HepG2 (cell line): ENCODE measurements around the gene GLO1. TPM values are rescaled to one million over a fixed set of nuclear protein-coding genes. Genes with fewer than 3 reads are reported as not detected.

Experiments used
- ATAC-seq: fragments of 200-7000 bp; cut with Tn5 transposase; 3 replicates; pipeline ENCODE4 v1.9.1; 2020; ENCODE audit warnings: mild to moderate bottlenecking, moderate library complexity
- BruUV-seq: library from RNA; stranded (reverse); fragments of 400-500 nt; replicated peaks from 2 replicates; lab custom pipeline; 2021; lab: Mats Ljungman, UMichigan
- CTCF ChIA-PET: fragments of 300-600 bp; formaldehyde crosslinking; extraction: SDS; loops from one replicate; lab custom pipeline; 2021; ENCODE audit warnings: low total read pairs, inconsistent platforms, low intra/inter-chr PET ratio; lab: Yijun Ruan, JAX
- POLR2A ChIA-PET: fragments of 350-600 bp; sonication (Branson Sonifier 250); formaldehyde crosslinking; loops from one replicate; lab custom pipeline; 2020; ENCODE audit warnings: antibody characterized with exemption, inconsistent platforms; lab: Yijun Ruan, JAX
- DNase-seq: peaks from one replicate; pipeline ENCODE4 v3.0.0-alpha.2; 2015; ENCODE audit warnings: low spot score
- FAIRE-seq: peaks from 3 replicates; lab custom pipeline; 2011; peaks lifted over from hg19 to GRCh38; lab: Jason Lieb, UNC
- H2AFZ ChIP-seq: one replicate; pipeline ENCODE4 v1.6.1; 2011; ENCODE audit warnings: low read length, inconsistent platforms
- H3K27ac ChIP-seq: fragments of 300-600 bp; 3 replicates; pipeline ENCODE4 v1.8.0; 2011; ENCODE audit warnings: mixed run types, mild to moderate bottlenecking, mixed read lengths, low read length, inconsistent platforms; ENCODE audit not compliant: insufficient read depth; ENCODE audit errors: extremely low read length
- H3K27me3 ChIP-seq, 2 experiments: fragments of 200-600 bp in 1 of 2; 2 replicates in 1 of 2; 3 replicates in 1 of 2; pipeline versions ENCODE4 v1.6.0 to v1.8.0; 2011; ENCODE audit warnings: low read length in 2 of 2, mild to moderate bottlenecking in 2 of 2, moderate library complexity in 2 of 2, inconsistent platforms in 1 of 2; ENCODE audit not compliant: insufficient read depth in 2 of 2, control insufficient read depth in 1 of 2
- H3K36me3 ChIP-seq, 2 experiments: fragments of 200-600 bp in 1 of 2; replicated peaks in 1 of 2; 2 replicates in 1 of 2; 3 replicates in 1 of 2; pipeline versions ENCODE4 v1.5.1 to v1.8.0; 2011; ENCODE audit warnings: low read length in 2 of 2, inconsistent platforms in 1 of 2; ENCODE audit not compliant: insufficient read depth in 2 of 2, control insufficient read depth in 1 of 2
- H3K4me1 ChIP-seq: 2 replicates; pipeline ENCODE4 v1.5.1; 2012; ENCODE audit warnings: low read length, inconsistent platforms; ENCODE audit not compliant: insufficient read depth
- H3K4me2 ChIP-seq: 2 replicates; pipeline ENCODE4 v1.6.0; 2011; ENCODE audit warnings: low read depth, low read length, inconsistent platforms
- H3K4me3 ChIP-seq, 3 experiments: fragments of 200-600 bp in 1 of 3; sonication (generic), shearing (Covaris generic) in 1 of 3; replicated peaks in 1 of 3; 2 replicates each; pipeline ENCODE4 v1.5.1; 2011 to 2016; ENCODE audit warnings: low read length in 3 of 3, inconsistent platforms in 2 of 3, low read depth in 2 of 3, mild to moderate bottlenecking in 2 of 3, control low read depth in 1 of 3, mixed read lengths in 1 of 3; ENCODE audit not compliant: insufficient read depth in 1 of 3
- H3K79me2 ChIP-seq: one replicate; pipeline ENCODE4 v1.6.1; 2011; ENCODE audit warnings: low read length, inconsistent platforms; ENCODE audit not compliant: insufficient read depth
- H3K9ac ChIP-seq: 2 replicates; pipeline ENCODE4 v1.6.0; 2011; ENCODE audit warnings: mild to moderate bottlenecking, low read depth, low read length, inconsistent platforms; ENCODE audit not compliant: insufficient read depth
- H3K9me3 ChIP-seq: 2 replicates; pipeline ENCODE4 v1.5.1; 2012; ENCODE audit warnings: mild to moderate bottlenecking, low read length
- H4K20me1 ChIP-seq: 2 replicates; pipeline ENCODE4 v1.6.0; 2011; ENCODE audit warnings: inconsistent platforms, mild to moderate bottlenecking, low read length, moderate library complexity; ENCODE audit not compliant: insufficient read depth
- CHCHD3 ChIP-seq: sonication (generic); formaldehyde crosslinking; IDR thresholded peaks from 2 replicates; pipeline ENCODE4 v1.8.0; 2022; ENCODE audit warnings: mild to moderate bottlenecking, missing genetic modification reagents, moderate library complexity
- WGBS: methylation state at CpG from one replicate; pipeline ENCODE4 v1.1.6; 2017; ENCODE audit warnings: low lambda C conversion rate; 5-methylcytosine and 5-hydroxymethylcytosine counted together
- in situ Hi-C: cut with HindIII; loops from 2 replicates; pipeline ENCODE4 v1.10.0; 2017; ENCODE audit warnings: low pct_unique_long_range_greater_than_20kb; ENCODE audit not compliant: extremely low pct_ligation_motif_present
- intact Hi-C: fragments of 100-400 bp; cut with micrococcal nuclease; formaldehyde crosslinking; loops from one replicate; pipeline ENCODE4 v1.10.0; 2022; ENCODE audit not compliant: unreplicated experiment
- polyA plus RNA-seq, 8 experiments: library from polyadenylated mRNA; depleted of rRNA in 3 of 8; stranded (reverse) in 7 of 8; unstranded in 1 of 8; fragments of >200 nt; fragmentation: Illumina TruSeq in 4 of 8; extraction: Trizol in 4 of 8; gene quantifications; 2 replicates each; pipeline versions ENCODE4 v1.2.1 to v1.2.3, GENCODE V29; 2011 to 2016; ENCODE audit warnings: low read depth in 4 of 8, missing spikeins in 1 of 8, mixed read lengths in 1 of 8; ENCODE audit not compliant: insufficient read depth in 1 of 8
- total RNA-seq, 5 experiments: library from RNA; depleted of rRNA; stranded (reverse); fragments of >200 nt; fragmentation: Illumina TruSeq; extraction: Trizol; gene quantifications; 2 replicates each; pipeline ENCODE4 v1.2.3, GENCODE V29; 2016; ENCODE audit warnings: low read depth in 1 of 5
- TF ChIP-seq, protein P1 (sequence below): sonication (generic); formaldehyde crosslinking; conservative IDR thresholded peaks from 2 replicates; pipeline ENCODE4 v1.8.0; 2022; ENCODE audit warnings: mild to moderate bottlenecking, moderate library complexity, missing genetic modification reagents
- TF ChIP-seq, protein P2 (sequence below): sonication (generic); formaldehyde crosslinking; IDR thresholded peaks from 2 replicates; pipeline ENCODE4 v1.4.0; 2020; ENCODE audit warnings: missing genetic modification reagents
- TF ChIP-seq, protein P3 (sequence below): sonication (generic); formaldehyde crosslinking; IDR thresholded peaks from 2 replicates; pipeline ENCODE4 v1.4.0; 2020; ENCODE audit warnings: missing genetic modification reagents
- TF ChIP-seq, protein P4 (sequence below): sonication (generic); formaldehyde crosslinking; IDR thresholded peaks from 2 replicates; pipeline ENCODE4 v1.8.0; 2022; ENCODE audit warnings: low read depth, missing genetic modification reagents

Gene GLO1
- total and polyA plus RNA-seq, 2 of the 13 experiments (the other 11 are each of a cell fraction or from before 2014, with no cell fraction given), result 77.1 to 177 TPM

DNA sequence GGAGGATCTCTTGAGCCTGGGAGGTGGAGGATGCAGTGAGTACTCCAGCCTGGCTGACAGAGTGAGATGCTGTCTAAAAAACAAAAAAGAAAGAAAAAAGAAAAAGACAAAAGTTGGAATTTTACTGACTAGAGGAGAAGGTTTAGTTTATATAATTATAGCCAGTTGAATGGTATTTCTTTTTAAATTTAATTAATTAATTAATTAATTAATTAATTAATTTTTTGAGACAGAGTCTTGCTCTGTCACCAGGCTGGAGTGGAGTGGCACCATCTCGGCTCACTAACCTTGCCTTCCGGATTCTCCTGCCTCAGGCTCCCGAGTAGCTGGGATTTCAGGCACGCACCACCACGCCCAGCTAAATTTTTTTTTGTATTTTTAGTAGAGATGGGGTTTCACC is 20.8 kb upstream of the GLO1 start:
- Histone ChIP-seq H3K4me1 (peaks cover 6% of the 10 kb centered on the region; the same call in 1 of the 2 replicates), H3K9me3 (no peaks in the 10 kb centered on the region), H3K4me3 (no peak overlapping the region), H3K27me3 (no peaks in the 10 kb centered on the region), H4K20me1 (no peaks in the 10 kb centered on the region), H3K4me2 (no peak overlapping the region), H3K27ac (no peak overlapping the region), H3K79me2 (no peaks in the 10 kb centered on the region), H2AFZ (no peak overlapping the region), H3K9ac (no peak overlapping the region), H3K36me3 (no peaks in the 10 kb centered on the region)
- in situ Hi-C loops (no loop called here), intact Hi-C loops (no loop called here)
- no TSS peak for BruUV-seq
- WGBS, result 70% methylated on average over 5 of the region's 5 CpGs
- FAIRE-seq (no peak), DNase-seq (no peak), ATAC-seq (no peak)
- CTCF ChIA-PET, result no interaction called here
- TF ChIP-seq, protein P1, sequence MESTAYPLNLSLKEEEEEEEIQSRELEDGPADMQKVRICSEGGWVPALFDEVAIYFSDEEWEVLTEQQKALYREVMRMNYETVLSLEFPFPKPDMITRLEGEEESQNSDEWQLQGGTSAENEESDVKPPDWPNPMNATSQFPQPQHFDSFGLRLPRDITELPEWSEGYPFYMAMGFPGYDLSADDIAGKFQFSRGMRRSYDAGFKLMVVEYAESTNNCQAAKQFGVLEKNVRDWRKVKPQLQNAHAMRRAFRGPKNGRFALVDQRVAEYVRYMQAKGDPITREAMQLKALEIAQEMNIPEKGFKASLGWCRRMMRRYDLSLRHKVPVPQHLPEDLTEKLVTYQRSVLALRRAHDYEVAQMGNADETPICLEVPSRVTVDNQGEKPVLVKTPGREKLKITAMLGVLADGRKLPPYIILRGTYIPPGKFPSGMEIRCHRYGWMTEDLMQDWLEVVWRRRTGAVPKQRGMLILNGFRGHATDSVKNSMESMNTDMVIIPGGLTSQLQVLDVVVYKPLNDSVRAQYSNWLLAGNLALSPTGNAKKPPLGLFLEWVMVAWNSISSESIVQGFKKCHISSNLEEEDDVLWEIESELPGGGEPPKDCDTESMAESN (CRISPR knock-in tag), result no peak
- TF ChIP-seq, protein P2, sequence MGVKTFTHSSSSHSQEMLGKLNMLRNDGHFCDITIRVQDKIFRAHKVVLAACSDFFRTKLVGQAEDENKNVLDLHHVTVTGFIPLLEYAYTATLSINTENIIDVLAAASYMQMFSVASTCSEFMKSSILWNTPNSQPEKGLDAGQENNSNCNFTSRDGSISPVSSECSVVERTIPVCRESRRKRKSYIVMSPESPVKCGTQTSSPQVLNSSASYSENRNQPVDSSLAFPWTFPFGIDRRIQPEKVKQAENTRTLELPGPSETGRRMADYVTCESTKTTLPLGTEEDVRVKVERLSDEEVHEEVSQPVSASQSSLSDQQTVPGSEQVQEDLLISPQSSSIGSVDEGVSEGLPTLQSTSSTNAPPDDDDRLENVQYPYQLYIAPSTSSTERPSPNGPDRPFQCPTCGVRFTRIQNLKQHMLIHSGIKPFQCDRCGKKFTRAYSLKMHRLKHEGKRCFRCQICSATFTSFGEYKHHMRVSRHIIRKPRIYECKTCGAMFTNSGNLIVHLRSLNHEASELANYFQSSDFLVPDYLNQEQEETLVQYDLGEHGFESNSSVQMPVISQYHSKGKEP, result no peak
- TF ChIP-seq, protein P3, sequence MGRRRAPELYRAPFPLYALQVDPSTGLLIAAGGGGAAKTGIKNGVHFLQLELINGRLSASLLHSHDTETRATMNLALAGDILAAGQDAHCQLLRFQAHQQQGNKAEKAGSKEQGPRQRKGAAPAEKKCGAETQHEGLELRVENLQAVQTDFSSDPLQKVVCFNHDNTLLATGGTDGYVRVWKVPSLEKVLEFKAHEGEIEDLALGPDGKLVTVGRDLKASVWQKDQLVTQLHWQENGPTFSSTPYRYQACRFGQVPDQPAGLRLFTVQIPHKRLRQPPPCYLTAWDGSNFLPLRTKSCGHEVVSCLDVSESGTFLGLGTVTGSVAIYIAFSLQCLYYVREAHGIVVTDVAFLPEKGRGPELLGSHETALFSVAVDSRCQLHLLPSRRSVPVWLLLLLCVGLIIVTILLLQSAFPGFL (CRISPR knock-in tag), result no peak
- TF ChIP-seq, protein P4, sequence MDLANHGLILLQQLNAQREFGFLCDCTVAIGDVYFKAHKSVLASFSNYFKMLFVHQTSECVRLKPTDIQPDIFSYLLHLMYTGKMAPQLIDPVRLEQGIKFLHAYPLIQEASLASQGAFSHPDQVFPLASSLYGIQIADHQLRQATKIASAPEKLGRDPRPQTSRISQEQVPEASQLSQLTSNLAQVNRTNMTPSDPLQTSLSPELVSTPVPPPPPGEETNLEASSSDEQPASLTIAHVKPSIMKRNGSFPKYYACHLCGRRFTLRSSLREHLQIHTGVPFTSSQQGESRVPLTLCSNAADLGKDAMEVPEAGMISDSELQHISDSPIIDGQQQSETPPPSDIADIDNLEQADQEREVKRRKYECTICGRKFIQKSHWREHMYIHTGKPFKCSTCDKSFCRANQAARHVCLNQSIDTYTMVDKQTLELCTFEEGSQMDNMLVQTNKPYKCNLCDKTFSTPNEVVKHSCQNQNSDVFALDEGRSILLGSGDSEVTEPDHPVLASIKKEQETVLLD, result no peak
- TF ChIP-seq CHCHD3 (CRISPR knock-in tag), result no peak
- POLR2A ChIA-PET, result no interaction called here
